ENCODE data around the gene UBALD1. TPM values are rescaled to one million over a fixed set of nuclear protein-coding genes. Genes with fewer than 3 reads are reported as not detected.

UBALD1 gene
- total RNA-seq, 1 experiment from 2014 or later = 58.4 TPM

DNA sequence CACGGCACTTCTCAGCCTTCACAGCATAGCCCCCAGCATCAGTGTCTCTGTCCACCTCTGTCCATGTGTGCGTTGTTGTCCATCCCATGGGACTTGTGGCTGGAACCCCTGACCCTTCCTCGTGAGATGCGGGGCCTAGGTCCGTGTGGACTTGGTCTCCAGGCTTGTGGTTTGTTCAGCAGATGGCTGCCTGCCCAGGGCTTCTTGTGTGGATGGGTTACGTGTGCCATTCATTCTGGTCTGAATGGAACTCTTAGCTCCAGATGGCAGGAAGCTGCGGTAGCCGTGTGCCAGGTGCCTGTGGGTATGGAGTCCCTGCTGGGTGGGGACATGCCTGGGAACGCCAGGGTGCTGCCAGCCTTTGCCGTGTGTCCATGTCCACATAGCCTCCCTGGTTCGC, 47.0 kb upstream of the UBALD1 start:
- BruUV-seq (replicated peaks) = no TSS peak
- H2AFZ ChIP-seq = no peak overlapping the region
- no peak overlapping the region for H3K27ac ChIP-seq
- no peak overlapping the region for H3K4me3 ChIP-seq
- TF ChIP-seq, protein P1, sequence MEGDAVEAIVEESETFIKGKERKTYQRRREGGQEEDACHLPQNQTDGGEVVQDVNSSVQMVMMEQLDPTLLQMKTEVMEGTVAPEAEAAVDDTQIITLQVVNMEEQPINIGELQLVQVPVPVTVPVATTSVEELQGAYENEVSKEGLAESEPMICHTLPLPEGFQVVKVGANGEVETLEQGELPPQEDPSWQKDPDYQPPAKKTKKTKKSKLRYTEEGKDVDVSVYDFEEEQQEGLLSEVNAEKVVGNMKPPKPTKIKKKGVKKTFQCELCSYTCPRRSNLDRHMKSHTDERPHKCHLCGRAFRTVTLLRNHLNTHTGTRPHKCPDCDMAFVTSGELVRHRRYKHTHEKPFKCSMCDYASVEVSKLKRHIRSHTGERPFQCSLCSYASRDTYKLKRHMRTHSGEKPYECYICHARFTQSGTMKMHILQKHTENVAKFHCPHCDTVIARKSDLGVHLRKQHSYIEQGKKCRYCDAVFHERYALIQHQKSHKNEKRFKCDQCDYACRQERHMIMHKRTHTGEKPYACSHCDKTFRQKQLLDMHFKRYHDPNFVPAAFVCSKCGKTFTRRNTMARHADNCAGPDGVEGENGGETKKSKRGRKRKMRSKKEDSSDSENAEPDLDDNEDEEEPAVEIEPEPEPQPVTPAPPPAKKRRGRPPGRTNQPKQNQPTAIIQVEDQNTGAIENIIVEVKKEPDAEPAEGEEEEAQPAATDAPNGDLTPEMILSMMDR (conservative IDR thresholded peaks at IDR 0.05) = no peak
- no peak for TF ChIP-seq EZH2 (IDR thresholded peaks at IDR 0.05; ENCODE audit: low read depth)
- ChIA-PET CTCF (no interaction called here), POLR2A (ENCODE audit: unreplicated experiment) (no interaction called here)
- intact Hi-C loops (cut with micrococcal nuclease; ENCODE audit: unreplicated experiment) = no loop called here
- no peaks in the 10 kb centered on the region for H3K9me2 ChIP-seq (ENCODE audit: insufficient read depth)
- H3K27me3 ChIP-seq (ENCODE audit: insufficient read depth, low read depth) = no peaks in the 10 kb centered on the region
- no peaks in the 10 kb centered on the region for H3K9me3 ChIP-seq (ENCODE audit: insufficient read depth, low read depth)
- no peaks in the 10 kb centered on the region for H3K4me1 ChIP-seq (replicated peaks; ENCODE audit: insufficient read depth)
- H3K36me3 ChIP-seq (ENCODE audit: low read depth) = no peaks in the 10 kb centered on the region
- no peaks in the 10 kb centered on the region for H3F3A ChIP-seq (ENCODE audit: insufficient read depth, low read depth)
- no peak for DNase-seq
- no peaks in the 10 kb centered on the region for H4K20me1 ChIP-seq (ENCODE audit: insufficient read depth)
- H3K79me2 ChIP-seq (ENCODE audit: low read depth) = no peaks in the 10 kb centered on the region
- no peak overlapping the region for H3K4me2 ChIP-seq

- ChIA-PET CTCF (no interaction called here), POLR2A (ENCODE audit: unreplicated experiment) (no interaction called here)
- BruUV-seq (replicated peaks) = no TSS peak
- TF ChIP-seq, protein P1 (conservative IDR thresholded peaks at IDR 0.05) = no peak
- TF ChIP-seq EZH2 (IDR thresholded peaks at IDR 0.05; ENCODE audit: low read depth) = no peak
- Histone ChIP-seq H3K27ac (no peak overlapping the region), H3K9me3 (ENCODE audit: insufficient read depth, low read depth) (no peaks in the 10 kb centered on the region), H4K20me1 (ENCODE audit: insufficient read depth) (no peaks in the 10 kb centered on the region), H3K4me2 (no peak overlapping the region), H3F3A (ENCODE audit: insufficient read depth, low read depth) (no peaks in the 10 kb centered on the region), H3K4me3 (no peak overlapping the region), H3K79me2 (ENCODE audit: low read depth) (no peaks in the 10 kb centered on the region), H3K36me3 (ENCODE audit: low read depth) (no peaks in the 10 kb centered on the region), H2AFZ (no peak overlapping the region), H3K9me2 (ENCODE audit: insufficient read depth) (no peaks in the 10 kb centered on the region), H3K4me1 (replicated peaks; ENCODE audit: insufficient read depth) (no peaks in the 10 kb centered on the region), H3K27me3 (ENCODE audit: insufficient read depth, low read depth) (no peaks in the 10 kb centered on the region)
- no peak for DNase-seq
- intact Hi-C loops (cut with micrococcal nuclease; ENCODE audit: unreplicated experiment) = no loop called here
Measured at GRCh38 chr16:4660454-4661007, 45.8 kb upstream of the UBALD1 start.

- H3K9me2 ChIP-seq (ENCODE audit: insufficient read depth) = no peaks in the 10 kb centered on the region
- BruUV-seq (replicated peaks) = no TSS peak
- H3F3A ChIP-seq (ENCODE audit: insufficient read depth, low read depth) = no peaks in the 10 kb centered on the region
Measured at GRCh38 chr16:4659363-4660353, 45.0 kb upstream of the UBALD1 start.

More at GRCh38 chr16:4659363-4660353, 45.0 kb upstream of the UBALD1 start:
- no peaks in the 10 kb centered on the region for H3K9me3 ChIP-seq (ENCODE audit: insufficient read depth, low read depth)
- H3K27me3 ChIP-seq (ENCODE audit: insufficient read depth, low read depth) = no peaks in the 10 kb centered on the region
- ChIA-PET POLR2A (ENCODE audit: unreplicated experiment) (no interaction called here), CTCF (no interaction called here)
- TF ChIP-seq, protein P1 (conservative IDR thresholded peaks at IDR 0.05) = no peak
- TF ChIP-seq EZH2 (IDR thresholded peaks at IDR 0.05; ENCODE audit: low read depth) = no peak
- no peak overlapping the region for H3K27ac ChIP-seq
- no peak for DNase-seq
- no peak overlapping the region for H2AFZ ChIP-seq
- H3K79me2 ChIP-seq (ENCODE audit: low read depth) = no peaks in the 10 kb centered on the region
- no peaks in the 10 kb centered on the region for H3K4me1 ChIP-seq (replicated peaks; ENCODE audit: insufficient read depth)
- intact Hi-C loops (cut with micrococcal nuclease; ENCODE audit: unreplicated experiment) = no loop called here
- H3K4me3 ChIP-seq = no peak overlapping the region
- H3K36me3 ChIP-seq (ENCODE audit: low read depth) = no peaks in the 10 kb centered on the region
- H3K4me2 ChIP-seq = no peak overlapping the region
- H4K20me1 ChIP-seq (ENCODE audit: insufficient read depth) = no peaks in the 10 kb centered on the region

Measured in PC-9 (cell line).